Psoas muscle (tissue), 8 donors: ENCODE measurements around the gene NUDC. TPM values are rescaled to one million over a fixed set of nuclear protein-coding genes. Genes with fewer than 3 reads are reported as not detected.
A peak's percentile ranks its signal among the peaks of the same experiment; 100 is the strongest.

ENCODE experiments used
- ATAC-seq, 4 donors: fragments of 200-7000 bp; cut with Tn5 transposase; one replicate each; pipeline ENCODE4 v1.9.1; 2020; ENCODE audit warnings: moderate library complexity in 3 of 4, mild to moderate bottlenecking in 2 of 4
- DNase-seq, 2 donors: peaks; one replicate each; pipeline ENCODE4 v3.0.0-alpha.2; 2020
- H3K27ac ChIP-seq: fragments of 200-600 bp; one replicate; pipeline ENCODE4 v1.8.0; 2022
- H3K27me3 ChIP-seq, 3 donors: fragments of 200-600 bp in 1 of 3; one replicate each; pipeline versions ENCODE4 v1.6.1 to v1.8.0; 2013 to 2022; ENCODE audit warnings: low read length in 2 of 3, mild to moderate bottlenecking in 2 of 3, moderate library complexity in 1 of 3; ENCODE audit not compliant: insufficient read depth in 3 of 3
- H3K36me3 ChIP-seq, 2 donors: fragments of 200-600 bp in 1 of 2; one replicate each; pipeline versions ENCODE4 v1.6.1 to v1.8.0; 2013 to 2022; ENCODE audit warnings: low read depth in 1 of 2, mild to moderate bottlenecking in 1 of 2, moderate library complexity in 1 of 2; ENCODE audit not compliant: insufficient read depth in 1 of 2
- H3K4me1 ChIP-seq: fragments of 200-600 bp; one replicate; pipeline ENCODE4 v1.8.0; 2022
- H3K4me3 ChIP-seq: fragments of 200-600 bp; one replicate; pipeline ENCODE4 v1.8.0; 2022; ENCODE audit warnings: mild to moderate bottlenecking
- H3K9me3 ChIP-seq: fragments of 200-600 bp; one replicate; pipeline ENCODE4 v1.8.0; 2022
- CTCF ChIP-seq: fragments of 200-600 bp; IDR thresholded peaks from one replicate; pipeline ENCODE4 v1.8.0; 2022; ENCODE audit warnings: antibody characterized with exemption
- WGBS, 3 donors: extraction: QIAGEN DNeasy Blood & Tissue Kit; methylation state at CpG; one replicate each; pipeline versions ENCODE4 v1.1.6 to v1.1.7; 2013; 5-methylcytosine and 5-hydroxymethylcytosine counted together
- intact Hi-C, 2 donors: fragments of 100-400 bp; cut with DNase I; formaldehyde crosslinking; loops; one replicate each; pipeline versions ENCODE4 v1.11.0 to v1.14.2; 2022
- polyA plus RNA-seq, 3 donors: library from polyadenylated mRNA; stranded (reverse); fragments of 200-250 nt; gene quantifications; one replicate each; pipeline ENCODE4 v1.2.3, GENCODE V29; 2013
- total RNA-seq, 4 donors: library from RNA; stranded (reverse); fragmentation: NEBNext Ultra II Directional in 2 of 4; extraction: Animal tissue kit (Norgen Biotek cat#: 25700) in 2 of 4; gene quantifications; one replicate each; pipeline versions ENCODE4 v1.2.1 to v1.2.4, GENCODE V29; 2021 to 2023
- donor health status: healthy with polysubstance abuse.
- donor health status: DM: no; HTN: no; CAD: no; lungs with moderate emphysema.
- donor health status: Bipolar disorder and iron deficiency.
- donor health status: healthy.
- donor health status: DM: yes; HTN: yes; CAD: no.
- donor health status: DM: no; HTN: no; CAD: no.
- donor health status: DM: no; HTN: no; CAD: no.
- donor health status: DM: yes; HTN: yes; CAD: no.

The NUDC gene
- total and polyA plus RNA-seq, 7 donors = 55.7 to 105 (median 65.5) TPM

- no peak for DNase-seq
- Histone ChIP-seq H3K27me3 (no peaks in the 10 kb centered on the region), H3K9me3 (no peaks in the 10 kb centered on the region), H3K4me3 (no peak overlapping the region), H3K27ac (no peak overlapping the region), H3K4me1 (peaks cover 10% of the 10 kb centered on the region), H3K36me3 (no peaks in the 10 kb centered on the region)
- ATAC-seq = no peak
- intact Hi-C loops = no loop called here
- no peak for TF ChIP-seq CTCF
- 83 to 88% (median 87%) methylated on average over 8 of the region's 8 CpGs for WGBS, 3 donors
Observed at GRCh38 chr1:26911399-26912146, 10.0 kb upstream of the NUDC start.

GRCh38 chr1:26912147-26912490 is 9.4 kb upstream of the NUDC start:
- H3K27ac ChIP-seq = no peak overlapping the region
- ATAC-seq (no peak), DNase-seq (no peak)
- H3K27me3 ChIP-seq = no peaks in the 10 kb centered on the region
- H3K36me3 ChIP-seq = no peaks in the 10 kb centered on the region
- intact Hi-C loops = no loop called here
- H3K4me3 ChIP-seq = no peak overlapping the region
- peaks cover 10% of the 10 kb centered on the region for H3K4me1 ChIP-seq
- WGBS, 3 donors = 52 to 67% (median 63%) methylated on average over 2 of the region's 2 CpGs
- no peak for TF ChIP-seq CTCF
- H3K9me3 ChIP-seq = no peaks in the 10 kb centered on the region

- peak in 2 of 4 donors; percentile 2 to 14 for ATAC-seq
- Histone ChIP-seq H3K27ac (peak overlapping the region; percentile 70), H3K27me3 (no peaks in the 10 kb centered on the region), H3K4me1 (peaks cover 10% of the 10 kb centered on the region), H3K36me3 (no peaks in the 10 kb centered on the region), H3K9me3 (no peaks in the 10 kb centered on the region), H3K4me3 (peak overlapping the region; percentile 41)
- intact Hi-C loops = no loop called here
- 69 to 74% (median 73%) methylated on average over 5 of the region's 5 CpGs for WGBS, 3 donors
- DNase-seq = no peak
- no peak for TF ChIP-seq CTCF
Observed at GRCh38 chr1:26913389-26913753, 8.2 kb upstream of the NUDC start.

GRCh38 chr1:26913754-26914619 is 7.6 kb upstream of the NUDC start, which contains the start of gene NR0B2:
TSS of gene NR0B2 (minus strand) at chr1:26913975. CDS start at chr1:26913940, 35 bp downstream.
- H3K9me3 ChIP-seq = no peaks in the 10 kb centered on the region
- WGBS, 3 donors = 56 to 67% (median 61%) methylated on average over 16 of the region's 16 CpGs
- no peak for TF ChIP-seq CTCF
- no peaks in the 10 kb centered on the region for H3K36me3 ChIP-seq
- H3K4me1 ChIP-seq = peaks cover 10% of the 10 kb centered on the region
- H3K4me3 ChIP-seq = peak within 1 kb of the TSS; percentile 41
- peak within 1 kb of the TSS; percentile 70 for H3K27ac ChIP-seq
- ATAC-seq (peak; percentile 77 to 84 (median 80)), DNase-seq (peak; percentile 40 to 53)
- intact Hi-C loops = no loop called here
- H3K27me3 ChIP-seq = no peaks in the 10 kb centered on the region
